IPS-18a (cell line): ENCODE measurements around the gene PTPRM.

Experiments
- H3K27ac ChIP-seq: one replicate; pipeline ENCODE4 v1.5.1; 2013; ENCODE audit warnings: low read length
- H3K27me3 ChIP-seq: one replicate; pipeline ENCODE4 v1.6.1; 2013; ENCODE audit warnings: mild to moderate bottlenecking, low read length; ENCODE audit not compliant: control insufficient read depth, insufficient read depth
- H3K36me3 ChIP-seq: one replicate; pipeline ENCODE4 v1.6.1; 2013; ENCODE audit warnings: low read depth, low read length; ENCODE audit not compliant: control insufficient read depth
- H3K4me1 ChIP-seq: one replicate; pipeline ENCODE4 v1.6.1; 2013; ENCODE audit warnings: low read depth, low read length; ENCODE audit not compliant: control insufficient read depth
- H3K4me3 ChIP-seq: one replicate; pipeline ENCODE4 v1.5.1; 2013; ENCODE audit warnings: low read length
- H3K9ac ChIP-seq: one replicate; pipeline ENCODE4 v1.6.1; 2013; ENCODE audit warnings: mild to moderate bottlenecking, low read length, moderate library complexity
- H3K9me3 ChIP-seq: one replicate; pipeline ENCODE4 v1.6.1; 2013; ENCODE audit warnings: low read depth, low read length; ENCODE audit not compliant: control insufficient read depth

The PTPRM gene

GRCh38 chr18:8029731-8030130 lies 462.6 kb downstream of the PTPRM start:
- no peaks in the 10 kb centered on the region for H3K27me3 ChIP-seq
- peaks cover 8% of the 10 kb centered on the region for H3K4me1 ChIP-seq
- H3K27ac ChIP-seq = no peak overlapping the region
- H3K36me3 ChIP-seq = no peaks in the 10 kb centered on the region
- H3K4me3 ChIP-seq = no peak overlapping the region
- no peaks in the 10 kb centered on the region for H3K9me3 ChIP-seq
- no peak overlapping the region for H3K9ac ChIP-seq

- Histone ChIP-seq H3K9me3 (no peaks in the 10 kb centered on the region), H3K9ac (no peak overlapping the region), H3K27ac (no peak overlapping the region)
Observed at GRCh38 chr18:8030201-8030600, 463.1 kb downstream of the PTPRM start.

GRCh38 chr18:8031496-8031895 lies 464.4 kb downstream of the PTPRM start:
- no peak overlapping the region for H3K27ac ChIP-seq
- no peak overlapping the region for H3K4me3 ChIP-seq

More at GRCh38 chr18:8030201-8030600, 463.1 kb downstream of the PTPRM start:
- Histone ChIP-seq H3K4me3 (no peak overlapping the region), H3K36me3 (no peaks in the 10 kb centered on the region), H3K4me1 (peaks cover 8% of the 10 kb centered on the region), H3K27me3 (no peaks in the 10 kb centered on the region)

GRCh38 chr18:8034674-8035073 lies 467.6 kb downstream of the PTPRM start:
- Histone ChIP-seq H3K9me3 (no peaks in the 10 kb centered on the region), H3K4me1 (no peaks in the 10 kb centered on the region), H3K27me3 (no peaks in the 10 kb centered on the region), H3K9ac (no peak overlapping the region), H3K4me3 (no peak overlapping the region), H3K36me3 (no peaks in the 10 kb centered on the region), H3K27ac (no peak overlapping the region)

More at GRCh38 chr18:8031496-8031895, 464.4 kb downstream of the PTPRM start:
- Histone ChIP-seq H3K27me3 (no peaks in the 10 kb centered on the region), H3K36me3 (no peaks in the 10 kb centered on the region), H3K9me3 (no peaks in the 10 kb centered on the region), H3K9ac (no peak overlapping the region), H3K4me1 (peaks cover 8% of the 10 kb centered on the region)

- no peak overlapping the region for H3K27ac ChIP-seq
- H3K4me3 ChIP-seq = no peak overlapping the region
- no peaks in the 10 kb centered on the region for H3K27me3 ChIP-seq
- H3K9ac ChIP-seq = no peak overlapping the region
- H3K36me3 ChIP-seq = no peaks in the 10 kb centered on the region
- no peaks in the 10 kb centered on the region for H3K4me1 ChIP-seq
- H3K9me3 ChIP-seq = no peaks in the 10 kb centered on the region
Observed at GRCh38 chr18:8036551-8036950, 469.4 kb downstream of the PTPRM start.

GRCh38 chr18:8037296-8037695 lies 470.2 kb downstream of the PTPRM start:
- H3K36me3 ChIP-seq = no peaks in the 10 kb centered on the region
- no peaks in the 10 kb centered on the region for H3K27me3 ChIP-seq
- no peaks in the 10 kb centered on the region for H3K9me3 ChIP-seq
- no peaks in the 10 kb centered on the region for H3K4me1 ChIP-seq
- no peak overlapping the region for H3K27ac ChIP-seq
- H3K4me3 ChIP-seq = no peak overlapping the region
- no peak overlapping the region for H3K9ac ChIP-seq

GRCh38 chr18:8040021-8040420 lies 472.9 kb downstream of the PTPRM start:
- Histone ChIP-seq H3K27me3 (no peaks in the 10 kb centered on the region), H3K36me3 (no peaks in the 10 kb centered on the region), H3K27ac (no peak overlapping the region), H3K9ac (no peak overlapping the region), H3K4me1 (no peaks in the 10 kb centered on the region), H3K4me3 (no peak overlapping the region), H3K9me3 (no peaks in the 10 kb centered on the region)

GRCh38 chr18:8041526-8042111 lies 474.5 kb downstream of the PTPRM start:
- Histone ChIP-seq H3K9ac (no peak overlapping the region), H3K36me3 (no peaks in the 10 kb centered on the region), H3K9me3 (no peaks in the 10 kb centered on the region), H3K27me3 (no peaks in the 10 kb centered on the region), H3K4me1 (no peaks in the 10 kb centered on the region), H3K27ac (no peak overlapping the region), H3K4me3 (no peak overlapping the region)

- no peak overlapping the region for H3K27ac ChIP-seq
- no peak overlapping the region for H3K9ac ChIP-seq
- H3K4me3 ChIP-seq = no peak overlapping the region
- no peaks in the 10 kb centered on the region for H3K36me3 ChIP-seq
- no peaks in the 10 kb centered on the region for H3K27me3 ChIP-seq
- peaks cover 7% of the 10 kb centered on the region for H3K4me1 ChIP-seq
- H3K9me3 ChIP-seq = no peaks in the 10 kb centered on the region
Observed at GRCh38 chr18:8044004-8044403, 476.9 kb downstream of the PTPRM start.

- Histone ChIP-seq H3K27me3 (no peaks in the 10 kb centered on the region), H3K36me3 (no peaks in the 10 kb centered on the region), H3K9me3 (no peaks in the 10 kb centered on the region), H3K4me3 (no peak overlapping the region), H3K4me1 (peaks cover 7% of the 10 kb centered on the region), H3K27ac (no peak overlapping the region), H3K9ac (no peak overlapping the region)
Observed at GRCh38 chr18:8045160-8045883, 478.2 kb downstream of the PTPRM start.

- Histone ChIP-seq H3K9ac (no peak overlapping the region), H3K4me1 (peaks cover 10% of the 10 kb centered on the region), H3K36me3 (no peaks in the 10 kb centered on the region), H3K27me3 (no peaks in the 10 kb centered on the region), H3K9me3 (no peaks in the 10 kb centered on the region), H3K4me3 (no peak overlapping the region), H3K27ac (no peak overlapping the region)
Observed at GRCh38 chr18:8045884-8046281, 478.8 kb downstream of the PTPRM start.

GRCh38 chr18:8046441-8046840 lies 479.3 kb downstream of the PTPRM start:
- Histone ChIP-seq H3K9ac (no peak overlapping the region), H3K4me1 (peaks cover 15% of the 10 kb centered on the region), H3K36me3 (no peaks in the 10 kb centered on the region), H3K27me3 (no peaks in the 10 kb centered on the region), H3K27ac (no peak overlapping the region), H3K9me3 (no peaks in the 10 kb centered on the region), H3K4me3 (no peak overlapping the region)
